ENCODE measurements around the gene TRAM2.

TRAM2 gene

DNA sequence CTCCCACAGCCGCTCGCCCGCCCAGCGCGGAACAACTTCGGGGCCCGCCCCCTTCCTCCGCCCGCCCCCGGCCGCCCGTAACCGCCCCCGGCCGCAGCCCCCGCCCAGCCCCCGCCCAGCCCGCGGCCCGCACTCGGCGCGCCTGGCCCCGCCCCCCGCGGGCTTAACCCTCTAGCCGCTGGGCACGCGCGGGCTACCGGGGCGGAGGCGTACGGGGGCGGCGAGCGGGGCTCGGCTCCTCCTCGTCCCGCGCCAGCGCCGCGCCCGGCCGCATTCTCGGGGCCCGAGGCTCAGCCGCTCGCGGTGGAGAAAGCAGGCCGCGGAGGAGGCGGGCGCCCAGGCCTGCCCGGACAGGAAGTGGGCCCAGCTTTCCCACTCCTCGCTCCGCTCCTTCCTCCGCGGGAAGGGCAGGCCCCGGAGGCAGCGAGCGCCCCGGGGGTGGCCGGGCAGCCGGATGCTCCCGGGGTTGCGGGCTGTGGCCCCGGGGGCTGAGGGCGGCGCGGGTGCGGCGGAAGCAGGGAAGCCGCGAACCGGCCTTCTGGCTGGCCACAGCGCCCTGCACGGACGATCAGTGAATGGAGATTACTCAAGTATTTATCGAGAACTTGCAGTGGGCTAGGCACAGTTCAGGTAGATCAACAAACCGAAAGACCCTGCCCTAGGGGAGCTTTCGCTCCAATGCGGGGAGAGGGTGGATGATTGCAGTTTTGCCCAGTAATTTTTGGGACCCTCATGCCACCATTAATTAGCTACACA lies at the start of gene TRAM2:
TRAM2 (minus strand) TSS at position 39 of the 756 bp plus-strand sequence. CDS start 145 bp downstream, outside the sequence.
- H3K4me1 ChIP-seq (ENCODE audit: insufficient read depth, low read length, severe bottlenecking): peaks cover 52% of the 10 kb centered on the region
- H3K4me3 ChIP-seq (ENCODE audit: low read depth, low read length, poor library complexity, severe bottlenecking): peak within 1 kb of the TSS; percentile 88
- H3K9ac ChIP-seq (ENCODE audit: low read length): peak within 1 kb of the TSS; percentile 93
- peak within 1 kb of the TSS; percentile 73 for H3K27ac ChIP-seq (ENCODE audit: low read depth, low read length, poor library complexity, severe bottlenecking)
- H2AFZ ChIP-seq (ENCODE audit: low read length): peak within 1 kb of the TSS; percentile 81; the same call in 1 of the 2 replicates
- no peaks in the 10 kb centered on the region for H3K9me3 ChIP-seq (ENCODE audit: low read length)
- H3F3A ChIP-seq (ENCODE audit: insufficient read depth, low read length): 0 out of 2 replicates have a peak, but pooled peaks cover 5% of the 10 kb centered on the region
- H3K9me2 ChIP-seq (ENCODE audit: low read depth, low read length): no peaks in the 10 kb centered on the region
- no peaks in the 10 kb centered on the region for H3K27me3 ChIP-seq (ENCODE audit: insufficient read depth, low read length)
- peak within 1 kb of the TSS; percentile 98 for H3K4me2 ChIP-seq (ENCODE audit: low read length)
- H3K36me3 ChIP-seq (ENCODE audit: insufficient read depth, low read length): peaks cover 10% of the 10 kb centered on the region; the same call in 1 of the 2 replicates
- H3K79me2 ChIP-seq (ENCODE audit: insufficient read depth, low read length): peaks cover 40% of the 10 kb centered on the region
- no peaks in the 10 kb centered on the region for H4K20me1 ChIP-seq (ENCODE audit: insufficient read depth, low read length)
- TF ChIP-seq, protein P1, sequence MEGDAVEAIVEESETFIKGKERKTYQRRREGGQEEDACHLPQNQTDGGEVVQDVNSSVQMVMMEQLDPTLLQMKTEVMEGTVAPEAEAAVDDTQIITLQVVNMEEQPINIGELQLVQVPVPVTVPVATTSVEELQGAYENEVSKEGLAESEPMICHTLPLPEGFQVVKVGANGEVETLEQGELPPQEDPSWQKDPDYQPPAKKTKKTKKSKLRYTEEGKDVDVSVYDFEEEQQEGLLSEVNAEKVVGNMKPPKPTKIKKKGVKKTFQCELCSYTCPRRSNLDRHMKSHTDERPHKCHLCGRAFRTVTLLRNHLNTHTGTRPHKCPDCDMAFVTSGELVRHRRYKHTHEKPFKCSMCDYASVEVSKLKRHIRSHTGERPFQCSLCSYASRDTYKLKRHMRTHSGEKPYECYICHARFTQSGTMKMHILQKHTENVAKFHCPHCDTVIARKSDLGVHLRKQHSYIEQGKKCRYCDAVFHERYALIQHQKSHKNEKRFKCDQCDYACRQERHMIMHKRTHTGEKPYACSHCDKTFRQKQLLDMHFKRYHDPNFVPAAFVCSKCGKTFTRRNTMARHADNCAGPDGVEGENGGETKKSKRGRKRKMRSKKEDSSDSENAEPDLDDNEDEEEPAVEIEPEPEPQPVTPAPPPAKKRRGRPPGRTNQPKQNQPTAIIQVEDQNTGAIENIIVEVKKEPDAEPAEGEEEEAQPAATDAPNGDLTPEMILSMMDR (IDR thresholded peaks at IDR 0.05; ENCODE audit: low read length): peak; percentile 20; the same call in 1 of the 2 replicates
- TF ChIP-seq EZH2 (IDR thresholded peaks at IDR 0.05; ENCODE audit: borderline replicate concordance, low read length): no peak

DNA sequence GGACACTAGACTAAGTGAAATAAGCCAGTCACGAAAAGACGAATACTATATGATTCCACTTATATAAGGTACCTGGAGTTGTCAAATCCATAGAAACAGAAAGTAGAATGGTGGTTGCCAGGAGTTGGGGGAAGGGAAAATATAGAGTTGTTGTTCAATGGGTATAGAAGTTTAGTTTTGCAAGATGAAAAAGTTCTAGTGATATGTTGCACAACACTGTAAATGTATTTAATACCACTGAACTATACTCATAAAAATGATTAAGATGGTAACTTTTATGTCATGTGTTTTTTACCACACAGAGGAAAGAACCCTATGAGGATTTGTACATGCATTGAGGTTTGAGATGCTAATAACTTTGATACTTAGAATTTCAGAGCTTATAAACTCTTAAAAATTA lies 46.0 kb upstream of the TRAM2 start:
- Histone ChIP-seq H3K9ac (ENCODE audit: low read length) (no peak overlapping the region), H4K20me1 (ENCODE audit: insufficient read depth, low read length) (no peaks in the 10 kb centered on the region), H3K36me3 (ENCODE audit: insufficient read depth, low read length) (no peaks in the 10 kb centered on the region), H2AFZ (ENCODE audit: low read length) (no peak overlapping the region), H3K79me2 (ENCODE audit: insufficient read depth, low read length) (no peaks in the 10 kb centered on the region), H3K4me1 (ENCODE audit: insufficient read depth, low read length, severe bottlenecking) (no peaks in the 10 kb centered on the region), H3K9me3 (ENCODE audit: low read length) (no peaks in the 10 kb centered on the region), H3K27ac (ENCODE audit: low read depth, low read length, poor library complexity, severe bottlenecking) (no peak overlapping the region), H3K4me2 (ENCODE audit: low read length) (no peak overlapping the region), H3K9me2 (ENCODE audit: low read depth, low read length) (no peaks in the 10 kb centered on the region), H3K4me3 (ENCODE audit: low read depth, low read length, poor library complexity, severe bottlenecking) (no peak overlapping the region), H3K27me3 (ENCODE audit: insufficient read depth, low read length) (no peaks in the 10 kb centered on the region), H3F3A (ENCODE audit: insufficient read depth, low read length) (no peaks in the 10 kb centered on the region)
- TF ChIP-seq, protein P1 (IDR thresholded peaks at IDR 0.05; ENCODE audit: low read length): no peak
- no peak for TF ChIP-seq EZH2 (IDR thresholded peaks at IDR 0.05; ENCODE audit: borderline replicate concordance, low read length)

DNA sequence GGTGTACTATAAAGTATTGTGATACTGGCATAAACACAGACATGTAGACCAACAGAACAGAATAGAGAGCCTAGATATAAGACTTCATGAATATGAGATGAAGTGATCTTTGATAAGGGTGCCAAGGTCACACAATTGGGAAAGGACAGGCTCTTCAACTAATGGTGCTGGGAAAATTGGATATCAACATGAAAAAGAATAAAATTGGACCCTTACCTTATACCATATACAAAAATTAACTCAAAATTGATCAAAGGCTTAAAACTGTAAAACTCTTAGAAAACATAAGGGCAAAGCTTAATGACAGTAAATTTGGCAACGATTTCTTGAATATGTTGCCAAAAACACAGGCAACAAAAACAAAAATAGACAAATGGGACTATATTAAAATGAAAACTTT lies 44.8 kb upstream of the TRAM2 start:
- Histone ChIP-seq H3K4me1 (ENCODE audit: insufficient read depth, low read length, severe bottlenecking) (no peaks in the 10 kb centered on the region), H3K36me3 (ENCODE audit: insufficient read depth, low read length) (no peaks in the 10 kb centered on the region), H3K27ac (ENCODE audit: low read depth, low read length, poor library complexity, severe bottlenecking) (no peak overlapping the region), H3K9me3 (ENCODE audit: low read length) (no peaks in the 10 kb centered on the region), H3K27me3 (ENCODE audit: insufficient read depth, low read length) (no peaks in the 10 kb centered on the region), H3K9ac (ENCODE audit: low read length) (no peak overlapping the region), H3K4me2 (ENCODE audit: low read length) (no peak overlapping the region), H3K9me2 (ENCODE audit: low read depth, low read length) (no peaks in the 10 kb centered on the region), H4K20me1 (ENCODE audit: insufficient read depth, low read length) (no peaks in the 10 kb centered on the region), H3K4me3 (ENCODE audit: low read depth, low read length, poor library complexity, severe bottlenecking) (no peak overlapping the region), H3K79me2 (ENCODE audit: insufficient read depth, low read length) (no peaks in the 10 kb centered on the region), H2AFZ (ENCODE audit: low read length) (no peak overlapping the region), H3F3A (ENCODE audit: insufficient read depth, low read length) (no peaks in the 10 kb centered on the region)
- TF ChIP-seq EZH2 (IDR thresholded peaks at IDR 0.05; ENCODE audit: borderline replicate concordance, low read length): no peak
- TF ChIP-seq, protein P1 (IDR thresholded peaks at IDR 0.05; ENCODE audit: low read length): no peak

Data from OCI-LY1 (cell line).